Middle frontal gyrus (tissue), 1 donor: ENCODE data around the gene CSMD2.

Experiments
- DNase-seq: peaks from one replicate; pipeline ENCODE4 v3.0.0-alpha.2; 2015; ENCODE audit warnings: low spot score; ENCODE audit errors: extremely low spot score

The CSMD2 gene

DNA sequence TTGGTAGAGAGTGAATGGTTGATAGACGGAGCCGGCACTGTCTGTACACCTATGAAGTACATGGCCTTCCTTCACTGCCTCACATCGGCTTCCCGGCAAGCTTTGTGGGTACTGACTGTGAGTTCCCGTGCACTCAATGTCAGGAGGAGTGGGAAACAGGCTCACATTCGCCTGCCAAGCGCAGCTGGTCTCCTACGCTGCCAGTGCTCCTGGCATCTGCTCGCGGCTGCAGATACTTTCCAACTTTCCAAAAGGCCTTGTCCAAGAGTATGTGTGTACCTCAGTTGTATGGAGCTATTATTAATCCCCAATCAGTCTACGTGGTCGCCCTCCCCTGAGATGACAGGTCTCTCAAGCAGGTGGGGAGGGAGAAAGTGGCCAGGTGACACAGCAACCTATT lies 511.8 kb downstream of the CSMD2 start:
- DNase-seq = no peak

DNA sequence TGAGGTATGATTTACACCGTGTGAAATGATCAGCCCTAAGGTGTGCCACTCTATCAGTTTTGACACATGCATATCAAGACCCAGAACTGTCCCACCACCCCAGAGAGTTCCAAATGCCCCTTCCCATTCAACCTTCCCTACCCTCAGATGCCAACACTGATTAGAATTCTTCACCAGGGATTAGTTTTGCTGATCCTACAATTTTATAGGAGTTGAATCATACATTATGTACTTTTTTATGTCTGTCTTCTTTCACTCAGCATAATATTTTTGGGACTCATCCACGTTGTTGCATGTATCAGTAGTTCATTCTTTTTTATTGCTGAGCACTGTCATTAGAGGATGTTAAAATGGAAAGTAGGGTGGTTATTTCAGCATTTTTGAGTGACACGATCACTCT lies 514.3 kb downstream of the CSMD2 start:
- DNase-seq = no peak

DNA sequence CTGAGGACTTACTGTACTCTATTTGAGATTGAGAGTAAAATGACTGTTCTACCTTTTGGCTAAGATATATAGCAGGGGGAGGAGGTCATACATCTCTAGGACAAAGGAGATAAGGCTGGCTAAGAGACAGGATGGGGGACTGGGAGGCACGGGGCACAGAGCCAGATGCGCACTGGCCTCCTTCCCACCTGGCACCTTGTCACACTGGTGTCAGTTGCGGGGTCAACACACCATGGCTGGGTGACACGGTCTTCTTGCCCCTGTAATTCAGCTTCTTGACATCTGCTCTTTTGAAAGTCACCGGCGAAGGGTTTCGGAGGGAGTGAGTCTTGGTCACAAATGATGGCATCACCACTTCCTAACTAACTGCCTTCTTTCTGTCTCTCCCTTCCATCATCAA lies 515.3 kb downstream of the CSMD2 start:
- no peak for DNase-seq

DNA sequence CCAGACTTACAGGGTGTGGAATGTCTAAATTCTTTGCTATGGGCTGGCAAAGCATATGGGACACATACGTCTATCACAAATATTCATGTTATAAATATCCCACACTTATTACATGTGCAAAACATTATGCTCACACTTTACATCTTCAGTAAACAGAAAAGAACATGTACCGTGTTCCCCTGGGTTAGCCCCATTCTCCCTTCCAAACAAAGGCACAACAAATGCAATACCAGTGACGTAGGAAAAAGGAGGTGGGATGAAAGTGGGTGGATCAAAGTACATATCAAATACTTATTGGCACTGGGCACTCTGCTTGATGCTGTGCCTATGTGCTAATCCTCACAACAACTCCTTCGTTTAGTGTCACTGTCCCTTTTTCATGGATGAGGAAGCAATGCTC lies 521.8 kb downstream of the CSMD2 start:
- DNase-seq = no peak

DNA sequence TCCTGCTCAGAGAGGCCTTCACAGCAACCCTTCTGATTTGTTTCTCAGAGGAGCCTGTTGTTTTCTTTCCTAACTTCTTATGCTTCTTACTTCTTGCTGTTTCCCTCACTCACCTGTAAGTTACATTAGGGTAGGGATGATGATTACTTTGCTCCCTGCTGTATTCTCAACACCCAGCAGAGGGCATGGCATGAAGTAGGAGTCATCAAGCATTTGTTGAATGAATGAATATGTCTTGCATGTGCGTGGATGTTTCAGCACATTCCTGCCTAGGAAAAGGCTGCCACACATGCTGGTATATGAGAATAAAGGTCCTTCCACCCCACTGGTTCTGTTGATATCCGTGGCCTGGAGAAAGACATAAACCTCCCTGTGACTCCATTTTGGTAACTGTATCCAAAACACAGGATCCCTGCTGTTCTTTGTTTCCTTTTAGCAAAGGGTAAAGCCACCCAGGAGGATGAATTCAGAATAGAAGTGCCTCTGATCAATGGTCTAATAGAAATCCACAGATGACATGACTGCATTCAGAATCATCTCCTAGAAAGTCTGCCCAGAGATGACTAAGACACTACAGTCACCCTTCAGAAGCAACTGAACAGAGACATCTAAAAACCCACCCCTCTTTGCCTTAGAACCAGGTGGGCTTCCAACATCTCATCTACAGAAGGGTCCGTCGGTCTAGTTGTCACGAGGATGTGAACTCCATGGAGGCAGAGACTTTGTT lies 523.8 kb downstream of the CSMD2 start:
- DNase-seq = no peak

DNA sequence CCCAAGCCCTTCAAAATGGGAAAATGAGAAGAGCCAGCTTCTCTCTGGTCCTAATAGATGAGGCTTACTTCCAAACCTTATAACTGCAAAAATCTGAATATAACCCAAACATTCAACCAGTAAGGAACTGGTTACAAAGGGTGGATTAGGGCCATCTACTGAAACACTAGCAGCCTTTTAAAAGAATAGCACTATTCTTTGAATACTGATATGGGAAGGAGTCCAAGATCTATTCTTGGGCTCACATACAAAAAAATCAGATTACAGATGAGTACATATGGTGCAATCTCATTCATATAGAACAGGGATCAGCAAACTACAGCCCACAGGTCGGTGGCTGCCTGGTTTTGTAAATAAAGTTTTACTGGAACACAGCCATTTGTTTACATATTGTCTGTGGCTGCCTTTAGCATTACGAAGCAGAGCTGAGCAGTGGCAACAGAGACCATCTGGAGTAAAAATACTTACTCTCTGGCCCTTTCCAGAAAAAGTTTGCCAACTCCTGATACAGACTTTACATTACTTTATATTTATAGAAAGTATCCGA lies 524.8 kb downstream of the CSMD2 start:
- DNase-seq = no peak

DNA sequence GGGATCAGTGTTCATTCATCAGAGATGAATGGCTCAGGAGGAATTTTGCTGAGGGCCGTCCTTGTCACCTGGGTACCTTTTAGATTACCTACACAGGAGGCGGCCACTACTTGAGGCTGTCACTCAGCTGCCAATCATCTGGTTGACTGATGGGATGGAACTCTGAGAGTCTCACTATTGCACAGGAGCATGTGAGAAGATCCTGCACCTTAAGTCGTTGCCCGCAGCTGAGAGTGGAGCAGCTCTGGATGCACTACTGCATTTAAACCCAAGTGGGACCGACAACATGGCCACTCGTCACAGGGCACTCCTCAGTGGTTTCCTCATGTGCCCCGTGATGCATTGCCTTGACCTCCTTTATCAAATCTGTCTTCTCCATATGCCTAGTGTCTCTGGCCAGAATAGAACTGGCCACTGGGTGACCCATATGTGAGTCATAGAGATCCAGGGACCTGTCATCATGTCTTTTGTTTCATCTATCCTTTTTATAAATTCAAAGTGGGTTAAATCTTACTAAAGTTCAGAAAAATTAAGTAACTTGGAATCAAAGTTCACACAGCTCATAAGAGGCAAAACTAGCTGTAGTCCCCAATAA lies 527.1 kb downstream of the CSMD2 start:
- no peak for DNase-seq

DNA sequence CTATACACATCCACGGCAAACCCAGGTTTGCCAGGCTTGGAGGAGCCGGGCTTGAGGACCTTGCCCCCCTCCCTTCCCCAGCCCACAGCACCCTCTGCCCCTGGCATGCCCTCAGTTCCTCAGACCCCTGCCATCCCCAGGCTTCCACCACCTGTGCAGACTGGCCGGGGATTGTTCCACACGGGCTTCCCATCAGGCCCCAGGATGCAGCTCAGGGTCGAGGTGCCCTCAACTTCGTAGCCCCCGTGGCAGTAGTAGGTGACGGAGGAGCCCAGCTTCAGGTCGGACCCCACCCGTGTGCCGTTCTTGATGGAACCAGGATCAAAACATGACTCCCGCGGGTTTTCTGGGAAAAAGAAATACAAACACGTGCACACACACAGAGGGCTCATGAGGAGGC lies 528.8 kb downstream of the CSMD2 start:
- no peak for DNase-seq

DNA sequence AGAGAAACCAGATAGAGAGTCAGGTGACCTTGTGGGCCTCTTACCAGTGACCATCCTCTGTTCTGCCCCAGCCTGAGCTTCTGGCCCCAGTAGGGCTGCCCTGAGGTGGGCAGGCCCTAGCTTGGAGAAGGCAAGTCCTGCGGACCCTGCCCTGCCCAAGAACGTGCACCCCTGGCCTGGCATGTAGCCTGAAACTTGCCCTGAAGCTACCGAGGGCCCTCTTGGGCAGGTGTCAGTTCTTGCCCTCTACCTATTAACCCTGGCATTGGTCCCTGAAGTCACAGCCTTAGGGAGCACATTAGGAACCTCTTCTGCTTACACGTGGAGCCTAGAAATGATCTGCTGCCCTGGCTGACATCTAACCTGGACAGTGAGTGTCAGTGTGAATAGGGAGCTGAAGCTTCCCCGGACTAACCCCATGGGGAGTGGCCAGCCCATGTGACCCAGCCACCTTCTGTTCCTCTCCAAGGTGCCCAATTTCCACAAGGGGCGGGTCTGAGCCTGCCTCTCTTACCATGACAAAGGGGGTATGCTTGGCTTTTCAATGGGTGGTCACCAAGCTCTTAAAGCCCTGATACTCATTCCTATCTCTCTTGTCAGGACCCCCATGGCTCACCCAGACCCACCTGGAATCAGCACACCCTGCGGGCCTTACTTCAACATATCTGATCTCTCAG lies 529.6 kb downstream of the CSMD2 start:
- no peak for DNase-seq

DNA sequence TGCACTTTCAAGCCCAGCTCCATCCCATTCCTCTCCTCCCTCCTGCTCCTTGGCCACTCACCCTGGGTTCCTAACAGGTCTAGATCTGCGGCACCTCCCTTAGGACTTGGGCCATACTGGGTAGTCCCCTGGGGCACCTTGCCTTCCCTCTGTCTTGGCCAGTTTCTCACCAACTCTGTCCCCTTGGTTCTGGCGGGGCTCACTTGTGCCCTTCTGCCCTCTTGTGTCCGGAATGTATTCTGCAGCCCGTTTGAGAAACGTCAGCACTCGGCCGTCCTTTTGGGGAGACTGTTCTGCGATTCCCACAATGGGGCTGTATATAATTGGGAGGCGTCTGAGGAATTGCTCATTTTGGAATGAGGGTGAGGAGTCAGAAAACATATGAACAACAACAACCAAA lies 530.2 kb downstream of the CSMD2 start:
- no peak for DNase-seq

DNA sequence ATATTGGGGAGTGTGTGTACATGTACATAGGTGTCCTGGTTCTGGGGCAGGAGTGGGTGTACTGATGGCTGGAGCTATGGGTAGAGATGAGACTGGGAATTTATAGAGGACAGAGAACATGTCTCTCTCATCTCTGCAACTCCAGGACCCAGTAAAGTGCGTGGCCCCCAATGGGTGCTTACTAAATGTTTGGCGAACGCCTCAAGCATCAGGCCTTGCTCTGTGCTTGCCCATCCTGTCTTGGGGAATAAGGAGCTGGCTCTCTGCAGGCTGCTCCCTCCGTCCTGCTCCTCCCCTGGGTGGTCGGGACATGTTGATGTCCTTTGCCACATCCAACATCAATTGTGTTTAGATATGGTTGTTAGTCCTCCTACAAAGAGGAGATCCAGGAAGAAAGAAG lies 530.9 kb downstream of the CSMD2 start:
- DNase-seq = no peak

DNA sequence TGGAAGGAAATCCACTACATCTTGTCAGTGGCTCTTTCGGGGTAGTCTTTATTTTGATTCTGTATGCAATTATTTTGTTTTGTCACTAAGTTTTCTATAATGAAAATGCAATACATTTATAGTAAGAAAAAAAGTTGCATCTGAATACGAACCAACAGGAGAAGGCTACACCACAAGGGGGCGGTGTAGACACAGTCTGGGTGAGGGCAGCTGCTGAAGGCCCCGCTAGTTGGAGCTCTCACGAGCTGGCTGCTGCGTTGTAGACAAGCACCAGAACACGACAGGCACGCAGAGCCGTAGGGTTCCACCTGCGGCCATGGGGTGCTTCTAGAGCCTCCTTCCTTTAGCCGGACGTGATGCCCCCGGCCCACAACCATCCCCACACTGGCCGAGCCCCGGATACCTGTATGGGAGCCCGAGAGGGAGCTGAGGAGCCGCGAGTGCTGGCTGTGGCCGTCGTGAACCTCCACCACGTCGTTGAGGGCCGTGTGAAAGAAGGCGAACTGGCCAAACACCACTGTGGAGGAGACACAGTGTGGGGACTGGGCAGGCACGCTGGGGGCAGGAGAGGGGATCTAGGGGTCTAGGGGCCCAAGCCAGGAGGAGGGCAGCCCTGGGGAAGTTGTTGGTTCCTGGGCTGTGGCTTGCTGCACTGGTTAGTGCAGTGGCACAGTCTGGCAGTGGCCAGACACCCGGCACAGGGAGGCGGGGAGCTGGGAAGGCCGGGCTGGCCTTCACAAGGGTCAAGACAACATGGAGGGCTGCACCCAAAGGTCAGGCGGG lies 531.8 kb downstream of the CSMD2 start:
- peak; percentile 87 for DNase-seq

DNA sequence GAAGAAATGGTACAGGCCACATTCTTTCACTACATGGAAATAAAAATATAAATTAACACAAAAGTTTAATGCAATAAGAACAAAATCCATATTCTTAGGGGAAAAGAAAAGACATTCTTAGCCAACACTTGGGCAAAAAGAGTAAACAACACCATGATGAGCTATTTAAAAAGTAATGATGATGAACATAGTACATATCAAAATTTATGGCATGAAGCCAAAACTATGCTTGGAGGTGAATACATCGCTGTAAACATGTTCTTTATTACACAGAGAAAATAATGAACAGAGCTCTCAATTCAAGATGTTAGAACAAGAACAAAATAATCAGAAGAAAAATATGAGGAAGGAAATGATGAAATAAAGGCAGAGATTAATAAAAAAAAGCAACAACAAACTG lies 534.3 kb downstream of the CSMD2 start:
- no peak for DNase-seq

DNA sequence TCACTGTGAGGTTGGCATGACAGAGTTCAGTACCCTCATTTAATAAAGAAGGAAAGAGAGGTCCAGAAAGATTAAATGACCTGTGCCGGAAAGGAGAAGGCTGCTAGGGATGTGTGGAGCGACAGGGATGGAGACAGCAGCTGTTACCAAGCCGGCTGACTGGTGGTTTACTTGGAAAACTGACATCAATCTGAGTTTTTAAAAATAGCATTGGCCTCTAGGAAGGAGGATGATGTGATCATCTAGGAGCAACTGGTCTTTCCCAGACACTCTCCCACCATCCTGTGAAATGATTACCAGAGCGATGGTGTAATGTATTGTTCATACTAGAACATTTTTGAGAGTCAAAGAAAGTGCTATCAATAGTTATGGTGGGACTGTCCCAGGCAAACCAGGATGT lies 538.2 kb downstream of the CSMD2 start:
- DNase-seq = no peak

DNA sequence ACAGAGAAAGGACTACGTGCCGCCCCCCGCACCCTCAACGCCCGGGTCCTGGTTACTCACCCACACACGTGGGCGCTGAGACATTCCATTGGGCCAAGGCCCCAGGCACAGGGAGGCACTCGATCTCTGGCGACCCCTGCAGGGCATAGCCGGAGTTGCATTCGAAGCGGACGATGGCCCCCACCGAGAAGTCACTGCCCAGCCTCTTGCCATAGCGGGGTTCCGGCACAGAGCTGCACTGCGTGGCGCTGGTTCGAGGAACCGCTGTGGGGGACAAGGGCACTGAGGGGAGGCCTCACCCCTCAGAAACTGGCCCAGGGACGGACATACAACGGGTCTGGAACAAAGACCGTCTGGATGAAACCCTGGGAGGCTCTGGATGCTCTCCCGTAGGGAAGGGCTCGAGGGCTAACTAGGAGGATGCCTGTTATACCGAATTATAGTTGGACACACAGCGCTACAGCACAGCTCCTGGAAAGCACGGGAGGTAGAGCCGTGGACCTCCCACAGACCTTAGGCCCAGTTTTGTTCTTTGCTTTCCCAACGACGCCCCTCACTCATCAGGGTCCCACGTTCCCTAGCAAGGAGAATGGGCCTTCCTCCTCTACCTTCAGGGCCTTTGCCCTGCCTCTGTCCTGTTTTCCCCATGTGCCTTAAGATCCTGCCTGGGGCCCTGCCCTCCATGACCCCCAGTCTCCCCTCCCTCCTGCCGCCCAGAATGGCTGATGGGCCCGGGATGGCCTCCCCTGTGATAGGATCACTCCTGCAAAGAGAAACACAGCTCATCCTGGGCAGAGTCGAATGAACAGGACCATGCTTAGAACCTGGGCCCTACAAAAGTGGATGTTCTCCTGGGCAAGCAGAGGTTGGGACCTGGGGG lies 539.8 kb downstream of the CSMD2 start:
- DNase-seq = no peak

DNA sequence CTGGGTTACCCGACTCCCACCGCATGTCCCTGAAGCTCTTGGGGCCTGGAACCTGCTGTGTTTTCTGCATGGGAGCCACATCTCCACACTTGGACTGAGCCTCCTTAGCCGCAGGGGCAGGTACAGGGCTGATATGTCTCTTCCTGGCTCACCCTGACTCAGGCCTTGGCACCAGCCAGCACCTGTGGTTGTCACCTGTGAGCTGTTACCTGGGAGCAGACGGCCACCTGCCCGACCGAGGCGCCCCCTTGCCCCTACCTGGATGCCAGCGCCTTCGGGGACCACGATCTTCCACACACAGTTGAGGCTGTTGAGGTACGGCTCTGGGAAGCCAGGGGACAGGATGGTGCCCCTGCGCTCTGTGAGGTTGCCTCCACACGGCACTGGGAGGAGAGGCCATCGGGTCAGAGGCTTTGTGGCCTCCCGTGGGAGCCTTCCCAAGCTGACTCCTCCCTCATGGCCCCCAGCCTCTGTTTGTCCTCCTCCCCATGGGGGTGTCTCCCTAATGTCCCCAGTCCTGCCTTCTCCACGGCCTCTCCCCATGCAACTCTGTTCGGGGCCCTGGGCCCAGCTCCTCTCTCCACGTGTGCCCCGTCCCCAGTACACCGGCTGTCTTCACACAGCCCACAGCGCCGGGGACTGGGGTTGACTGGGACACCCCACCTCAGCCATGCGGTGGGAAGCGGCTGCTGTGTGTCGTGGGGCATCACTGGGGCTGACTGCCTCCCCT lies 540.6 kb downstream of the CSMD2 start:
- DNase-seq = no peak

DNA sequence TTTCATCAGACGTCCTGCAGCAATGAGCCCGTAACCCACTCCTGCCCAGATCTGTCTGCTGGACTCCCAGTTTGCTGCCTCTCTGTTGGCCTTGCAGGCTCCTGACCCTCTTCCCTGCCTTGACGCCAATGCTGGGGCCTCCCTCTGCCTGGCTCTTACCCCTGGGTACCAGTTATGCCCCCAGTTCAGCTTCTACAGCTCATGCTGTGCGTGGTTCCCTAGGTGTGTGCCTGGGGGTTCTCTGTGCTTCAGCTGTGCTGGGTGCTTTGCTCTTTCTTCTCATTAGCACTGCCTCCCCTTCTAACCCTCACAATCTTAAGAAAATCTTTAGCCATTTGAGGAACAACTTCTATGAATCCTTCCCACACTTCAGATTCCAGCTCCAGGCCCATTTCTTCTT lies 541.2 kb downstream of the CSMD2 start:
- no peak for DNase-seq

DNA sequence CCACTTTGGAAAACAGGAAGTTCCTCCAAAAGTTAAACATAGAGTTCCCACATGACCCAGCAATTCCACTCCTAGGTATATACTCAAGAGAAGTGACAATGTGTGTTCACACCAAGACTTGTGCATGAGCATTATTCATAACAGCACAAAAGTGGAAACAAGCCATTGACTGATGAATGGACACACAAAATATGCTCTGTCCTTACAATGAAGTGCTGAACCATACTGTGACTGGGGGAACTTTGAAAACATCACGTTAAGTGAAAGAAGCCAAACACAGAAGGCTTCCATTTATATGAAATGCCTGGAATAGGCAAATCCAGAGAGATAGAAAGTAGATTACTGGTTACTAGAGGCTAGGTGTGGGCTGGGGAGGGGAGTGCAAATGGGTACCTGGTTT lies 542.3 kb downstream of the CSMD2 start:
- DNase-seq = no peak

DNA sequence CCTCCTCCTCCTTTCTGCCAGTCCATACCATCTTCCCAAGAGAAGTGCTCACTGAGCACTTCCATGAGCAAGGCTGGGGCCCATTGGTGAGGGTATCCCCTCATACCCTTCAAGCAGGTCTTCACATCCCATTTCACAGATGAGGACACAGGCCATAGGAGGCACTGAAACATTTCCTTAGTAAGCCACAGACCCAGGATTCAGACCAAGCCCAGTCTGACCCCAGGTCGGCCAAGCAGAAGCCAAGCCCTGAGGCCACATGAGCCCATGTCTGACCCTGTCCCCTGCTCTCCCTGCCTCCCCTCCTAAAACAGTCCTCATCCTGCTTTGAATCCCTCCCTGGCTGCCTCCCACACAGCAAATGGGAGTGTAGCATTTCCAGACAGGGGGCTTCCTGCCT lies 546.4 kb downstream of the CSMD2 start:
- no peak for DNase-seq

DNA sequence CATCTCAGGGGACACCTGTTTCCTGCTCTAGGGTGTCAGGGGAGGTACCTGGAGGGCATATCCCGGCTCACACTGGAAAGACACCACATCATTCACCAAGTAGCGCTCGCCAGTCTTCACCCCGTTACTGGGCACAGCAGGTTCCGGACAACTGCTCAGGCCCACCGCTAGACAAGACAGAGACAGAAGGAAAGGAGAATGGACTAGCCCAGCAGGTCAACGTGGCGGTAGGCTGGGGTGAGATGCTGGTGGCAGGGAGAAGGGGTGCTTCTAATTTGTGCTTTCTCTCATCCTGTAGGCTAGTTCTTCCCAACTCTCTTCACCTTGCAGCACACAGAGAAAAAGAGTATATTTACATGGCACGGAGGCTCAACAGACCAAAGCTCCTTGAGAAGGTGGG lies 547.6 kb downstream of the CSMD2 start:
- DNase-seq = no peak
